Stomach smooth muscle (tissue), 2 donors: ENCODE results near the gene CCDC183.
"Not testable (repeated sequence)": the region's sequence is repeated elsewhere in the genome, so short reads cannot be mapped to it uniquely, and the experiment has no call there.

Source experiments
- H3K27ac ChIP-seq: one replicate; pipeline ENCODE4 v1.7.0; 2013; ENCODE audit warnings: mild to moderate bottlenecking, low read length, inconsistent platforms
- H3K27me3 ChIP-seq, 2 donors: one replicate each; pipeline ENCODE4 v1.7.0; 2013; ENCODE audit warnings: low read length in 2 of 2; ENCODE audit not compliant: insufficient read depth in 2 of 2, control insufficient read depth in 1 of 2
- H3K36me3 ChIP-seq, 2 donors: one replicate each; pipeline ENCODE4 v1.7.0; 2013; ENCODE audit warnings: low read length in 2 of 2; ENCODE audit not compliant: control insufficient read depth in 2 of 2, insufficient read depth in 2 of 2
- H3K4me1 ChIP-seq: one replicate; pipeline ENCODE4 v1.7.0; 2013; ENCODE audit warnings: low read length; ENCODE audit not compliant: control insufficient read depth, insufficient read depth
- H3K4me3 ChIP-seq, 2 donors: one replicate each; pipeline ENCODE4 v1.7.0; 2013; ENCODE audit warnings: low read length in 2 of 2
- H3K9ac ChIP-seq, 2 donors: one replicate each; pipeline ENCODE4 v1.7.0; 2013; ENCODE audit warnings: low read length in 2 of 2, mild to moderate bottlenecking in 1 of 2
- H3K9me3 ChIP-seq, 2 donors: one replicate each; pipeline ENCODE4 v1.7.0; 2013; ENCODE audit warnings: low read length in 2 of 2; ENCODE audit not compliant: control insufficient read depth in 2 of 2
- donor health status: healthy.
- donor health status: Pancreatic carcinoma.

The CCDC183 gene

GRCh38 chr9:136835932-136836904 lies 40.1 kb downstream of the CCDC183 start:
- Histone ChIP-seq H3K4me1 (peaks cover 5% of the 10 kb centered on the region), H3K27ac (no peak overlapping the region), H3K4me3 (no peak overlapping the region), H3K9me3 (no peaks in the 10 kb centered on the region), H3K27me3 (no peaks in the 10 kb centered on the region), H3K9ac (no peak overlapping the region), H3K36me3 (peaks cover 4 to 15% of the 10 kb centered on the region in 2 donors)

- H3K27me3 ChIP-seq, result no peaks in the 10 kb centered on the region
- no peaks in the 10 kb centered on the region for H3K9me3 ChIP-seq
- peaks cover 2 to 7% of the 10 kb centered on the region in 2 donors for H3K36me3 ChIP-seq
- H3K4me1 ChIP-seq, result peaks cover 15% of the 10 kb centered on the region
- H3K27ac ChIP-seq, result no peak overlapping the region
- no peak overlapping the region for H3K9ac ChIP-seq
- no peak overlapping the region for H3K4me3 ChIP-seq
These were observed 41.2 kb downstream of the CCDC183 start for GRCh38 chr9:136837146-136837855.

- peaks cover 20% of the 10 kb centered on the region for H3K4me1 ChIP-seq
These were observed 41.7 kb downstream of the CCDC183 start for GRCh38 chr9:136837856-136838277.

GRCh38 chr9:136838314-136839228 lies 42.4 kb downstream of the CCDC183 start:
- Histone ChIP-seq H3K9ac (no peak overlapping the region), H3K27ac (no peak overlapping the region), H3K4me1 (peaks cover 23% of the 10 kb centered on the region), H3K9me3 (no peaks in the 10 kb centered on the region), H3K4me3 (no peak overlapping the region), H3K27me3 (peaks cover 2 to 3% of the 10 kb centered on the region in 2 donors), H3K36me3 (peaks cover 0 to 6% of the 10 kb centered on the region in 2 donors)

More at GRCh38 chr9:136837856-136838277, 41.7 kb downstream of the CCDC183 start:
- H3K9ac ChIP-seq, H3K27me3 ChIP-seq, H3K36me3 ChIP-seq, H3K9me3 ChIP-seq, H3K4me3 ChIP-seq, H3K27ac ChIP-seq: not testable (repeated sequence)

GRCh38 chr9:136839229-136840139 lies 43.3 kb downstream of the CCDC183 start:
- Histone ChIP-seq H3K4me1 (peaks cover 32% of the 10 kb centered on the region), H3K9ac (no peak overlapping the region), H3K36me3 (peaks cover 0 to 6% of the 10 kb centered on the region in 2 donors), H3K27me3 (peaks cover 3 to 8% of the 10 kb centered on the region in 2 donors), H3K9me3 (no peaks in the 10 kb centered on the region), H3K4me3 (no peak overlapping the region), H3K27ac (no peak overlapping the region)

DNA sequence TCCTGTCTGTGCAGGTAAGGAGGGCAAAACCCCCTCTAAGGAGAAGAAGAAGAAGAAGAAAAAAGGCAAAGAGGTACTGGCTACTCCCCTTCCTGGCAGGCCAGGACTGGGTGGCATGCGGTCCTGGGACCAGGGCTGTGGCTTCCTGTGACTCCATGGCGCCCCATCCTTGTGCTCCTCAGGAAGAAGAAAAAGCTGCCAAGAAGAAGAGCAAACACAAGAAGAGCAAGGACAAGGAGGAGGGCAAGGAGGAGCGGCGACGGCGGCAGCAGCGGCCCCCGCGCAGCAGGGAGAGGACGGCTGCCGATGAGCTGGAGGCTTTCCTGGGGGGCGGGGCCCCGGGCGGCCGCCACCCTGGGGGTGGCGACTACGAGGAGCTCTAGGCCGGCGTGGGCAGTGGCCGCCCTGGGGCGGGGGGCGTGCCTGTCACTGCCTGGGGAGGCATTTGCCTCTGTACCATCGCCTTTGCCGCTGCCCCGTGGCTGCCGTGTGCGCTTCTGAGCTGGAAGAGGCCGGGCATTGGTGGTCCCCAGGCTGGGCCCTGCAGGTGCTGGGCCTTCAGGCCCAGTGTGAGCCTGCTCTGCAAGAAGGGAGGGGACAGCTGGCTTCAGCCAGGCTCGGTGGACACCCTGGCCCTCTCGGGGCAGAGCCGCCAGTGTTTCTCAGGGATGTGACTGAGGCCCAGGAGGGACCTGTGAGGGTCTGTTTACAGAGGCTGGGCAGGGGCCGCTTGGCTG lies 44.2 kb downstream of the CCDC183 start:
- H3K9ac ChIP-seq, result no peak overlapping the region
- H3K9me3 ChIP-seq, result no peaks in the 10 kb centered on the region
- peaks cover 34% of the 10 kb centered on the region for H3K4me1 ChIP-seq
- no peak overlapping the region for H3K4me3 ChIP-seq
- no peak overlapping the region for H3K27ac ChIP-seq
- H3K27me3 ChIP-seq, result peaks cover 5 to 14% of the 10 kb centered on the region in 2 donors
- H3K36me3 ChIP-seq, result peaks cover 0 to 6% of the 10 kb centered on the region in 2 donors

DNA sequence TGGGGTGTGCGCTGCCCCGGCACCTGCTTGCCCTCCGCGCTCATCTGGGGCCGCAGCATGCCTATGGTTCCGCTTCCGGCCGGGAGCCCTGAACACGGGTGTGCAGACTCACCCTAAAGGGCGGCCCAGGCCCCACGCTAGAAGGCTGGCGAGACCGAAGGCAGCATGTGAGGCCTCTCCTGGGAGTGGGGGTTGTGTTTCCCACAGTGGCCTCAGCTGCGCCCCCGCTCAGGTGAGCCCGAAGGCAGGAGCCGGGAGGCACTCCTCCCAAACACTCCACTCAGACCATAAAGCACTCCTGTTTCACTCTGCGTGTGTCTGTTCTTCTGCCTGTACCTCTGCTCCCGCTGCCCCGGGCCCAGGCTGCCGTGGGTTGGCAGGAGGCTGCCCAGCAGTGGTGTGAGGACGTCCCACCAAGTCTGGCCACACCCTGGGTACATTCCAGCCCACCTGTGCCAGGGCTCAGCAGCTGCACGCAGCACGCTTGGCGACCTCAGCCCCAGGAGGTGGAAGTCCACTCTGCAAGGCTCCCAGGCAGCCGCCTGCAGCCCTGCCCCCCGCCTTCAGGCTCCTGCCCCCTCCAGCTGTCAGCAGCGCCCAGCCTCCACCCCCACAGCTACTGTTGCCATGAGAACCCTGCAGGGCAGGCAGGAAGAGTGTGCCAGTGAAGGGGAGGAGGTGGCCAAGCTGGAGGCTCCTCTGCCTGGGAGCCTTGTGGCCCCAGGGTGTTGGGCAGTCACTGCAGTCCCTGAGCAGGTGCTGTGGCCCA lies 44.9 kb downstream of the CCDC183 start:
- H3K36me3 ChIP-seq, result peaks cover 0 to 6% of the 10 kb centered on the region in 2 donors
- H3K27ac ChIP-seq, result no peak overlapping the region
- no peaks in the 10 kb centered on the region for H3K9me3 ChIP-seq
- H3K4me3 ChIP-seq, result no peak overlapping the region
- no peak overlapping the region for H3K9ac ChIP-seq
- H3K4me1 ChIP-seq, result peaks cover 35% of the 10 kb centered on the region
- H3K27me3 ChIP-seq, result peaks cover 5 to 21% of the 10 kb centered on the region in 2 donors

- H3K27me3 ChIP-seq, result peaks cover 8 to 29% of the 10 kb centered on the region in 2 donors
- peak overlapping the region in 1 of 2 donors; percentile 77 for H3K4me3 ChIP-seq
- H3K9me3 ChIP-seq, H3K36me3 ChIP-seq, H3K27ac ChIP-seq, H3K9ac ChIP-seq: not testable (repeated sequence)
- peaks cover 41% of the 10 kb centered on the region for H3K4me1 ChIP-seq
These were observed 45.7 kb downstream of the CCDC183 start for GRCh38 chr9:136841646-136842379.
